GM18861 (cell line): Measurements from ENCODE around the gene OSBPL10.

Experiments
- ATAC-seq: cut with Tn5 transposase; IDR thresholded peaks from one replicate; pipeline ENCODE4 v1.9.1; 2021; ENCODE audit not compliant: unreplicated experiment

OSBPL10 gene

GRCh38 chr3:31959951-31960792, 20.9 kb downstream of the OSBPL10 start:
- peak; percentile 22 for ATAC-seq

- no peak for ATAC-seq
Measured at GRCh38 chr3:31959251-31959650, 21.8 kb downstream of the OSBPL10 start.

- ATAC-seq: no peak
Measured at GRCh38 chr3:31958701-31959152, 22.3 kb downstream of the OSBPL10 start.

- no peak for ATAC-seq
Measured at GRCh38 chr3:31957106-31957505, 24.0 kb downstream of the OSBPL10 start.

GRCh38 chr3:31955581-31955980, 25.5 kb downstream of the OSBPL10 start:
- ATAC-seq: no peak

- no peak for ATAC-seq
Measured at GRCh38 chr3:31953636-31954035, 27.4 kb downstream of the OSBPL10 start.

- ATAC-seq: no peak
Measured at GRCh38 chr3:31953091-31953490, 28.0 kb downstream of the OSBPL10 start.

- peak; percentile 88 for ATAC-seq
Measured at GRCh38 chr3:31952205-31952604, 28.9 kb downstream of the OSBPL10 start.

- no peak for ATAC-seq
Measured at GRCh38 chr3:31948280-31948679, 32.8 kb downstream of the OSBPL10 start.

- ATAC-seq: no peak
Measured at GRCh38 chr3:31947671-31948091, 33.4 kb downstream of the OSBPL10 start.

- no peak for ATAC-seq
Measured at GRCh38 chr3:31947162-31947561, 33.9 kb downstream of the OSBPL10 start.

GRCh38 chr3:31946484-31947081, 34.5 kb downstream of the OSBPL10 start:
- ATAC-seq: peak; percentile 46

- ATAC-seq: no peak
Measured at GRCh38 chr3:31945738-31946052, 35.4 kb downstream of the OSBPL10 start.

- ATAC-seq: no peak
Measured at GRCh38 chr3:31943041-31943440, 38.0 kb downstream of the OSBPL10 start.

GRCh38 chr3:31942446-31942845, 38.6 kb downstream of the OSBPL10 start:
- no peak for ATAC-seq

- ATAC-seq: no peak
Measured at GRCh38 chr3:31937225-31937624, 43.8 kb downstream of the OSBPL10 start.

- no peak for ATAC-seq
Measured at GRCh38 chr3:31936420-31937060, 44.5 kb downstream of the OSBPL10 start.

GRCh38 chr3:31934866-31935265, 46.2 kb downstream of the OSBPL10 start:
- no peak for ATAC-seq

- no peak for ATAC-seq
Measured at GRCh38 chr3:31934018-31934417, 47.0 kb downstream of the OSBPL10 start.

GRCh38 chr3:31932990-31933389, 48.1 kb downstream of the OSBPL10 start:
- no peak for ATAC-seq

- no peak for ATAC-seq
Measured at GRCh38 chr3:31929826-31930502, 51.1 kb downstream of the OSBPL10 start.
